Stromal cell of bone marrow (primary cell): Measurements from ENCODE around the gene KIRREL1.
A peak's percentile ranks its signal among the peaks of the same experiment; 100 is the strongest.

Source experiments
- DNase-seq: peaks from one replicate; pipeline ENCODE4 v3.0.0-alpha.2; 2012; ENCODE audit warnings: low read depth

Gene KIRREL1

GRCh38 chr1:158035976-158036583 lies 42.6 kb downstream of the KIRREL1 start:
- DNase-seq = no peak

- no peak for DNase-seq
Observed at GRCh38 chr1:158037008-158037865, 43.8 kb downstream of the KIRREL1 start.

- DNase-seq = no peak
Observed at GRCh38 chr1:158037866-158038359, 44.5 kb downstream of the KIRREL1 start.

- DNase-seq = no peak
Observed at GRCh38 chr1:158038793-158039192, 45.3 kb downstream of the KIRREL1 start.

- DNase-seq = no peak
Observed at GRCh38 chr1:158039380-158039779, 45.9 kb downstream of the KIRREL1 start.

GRCh38 chr1:158040323-158040722 lies 46.9 kb downstream of the KIRREL1 start:
- no peak for DNase-seq

- no peak for DNase-seq
Observed at GRCh38 chr1:158043232-158043631, 49.8 kb downstream of the KIRREL1 start.

GRCh38 chr1:158045639-158046038 lies 52.2 kb downstream of the KIRREL1 start:
- peak; percentile 56 for DNase-seq

GRCh38 chr1:158046715-158047510 lies 53.5 kb downstream of the KIRREL1 start:
- DNase-seq = no peak

GRCh38 chr1:158048371-158049067 lies 55.1 kb downstream of the KIRREL1 start:
- DNase-seq = no peak

GRCh38 chr1:158049853-158050252 lies 56.4 kb downstream of the KIRREL1 start:
- peak; percentile 21 for DNase-seq

- peak; percentile 15 for DNase-seq
Observed at GRCh38 chr1:158053276-158053675, 59.8 kb downstream of the KIRREL1 start.

- DNase-seq = no peak
Observed at GRCh38 chr1:158054721-158055120, 61.3 kb downstream of the KIRREL1 start.

- no peak for DNase-seq
Observed at GRCh38 chr1:158055854-158056253, 62.4 kb downstream of the KIRREL1 start.

GRCh38 chr1:158056498-158056897 lies 63.1 kb downstream of the KIRREL1 start:
- DNase-seq = no peak

GRCh38 chr1:158058237-158058985 lies 65.0 kb downstream of the KIRREL1 start:
- DNase-seq = no peak

GRCh38 chr1:158059984-158060383 lies 66.5 kb downstream of the KIRREL1 start:
- no peak for DNase-seq

- no peak for DNase-seq
Observed at GRCh38 chr1:158062174-158062573, 68.7 kb downstream of the KIRREL1 start.

GRCh38 chr1:158067662-158068061 lies 74.2 kb downstream of the KIRREL1 start:
- DNase-seq = peak; percentile 20

- no peak for DNase-seq
Observed at GRCh38 chr1:158068918-158069317, 75.5 kb downstream of the KIRREL1 start.

GRCh38 chr1:158071138-158071537 lies 77.7 kb downstream of the KIRREL1 start:
- DNase-seq = no peak
